Measurements from ENCODE around the gene RIN1. TPM values are rescaled to one million over a fixed set of nuclear protein-coding genes. Genes with fewer than 3 reads are reported as not detected.
"Not testable (repeated sequence)": the region's sequence is repeated elsewhere in the genome, so short reads cannot be mapped to it uniquely, and the experiment has no call there.

The RIN1 gene
- total RNA-seq, 1 experiment from 2014 or later = 15.7 TPM

DNA sequence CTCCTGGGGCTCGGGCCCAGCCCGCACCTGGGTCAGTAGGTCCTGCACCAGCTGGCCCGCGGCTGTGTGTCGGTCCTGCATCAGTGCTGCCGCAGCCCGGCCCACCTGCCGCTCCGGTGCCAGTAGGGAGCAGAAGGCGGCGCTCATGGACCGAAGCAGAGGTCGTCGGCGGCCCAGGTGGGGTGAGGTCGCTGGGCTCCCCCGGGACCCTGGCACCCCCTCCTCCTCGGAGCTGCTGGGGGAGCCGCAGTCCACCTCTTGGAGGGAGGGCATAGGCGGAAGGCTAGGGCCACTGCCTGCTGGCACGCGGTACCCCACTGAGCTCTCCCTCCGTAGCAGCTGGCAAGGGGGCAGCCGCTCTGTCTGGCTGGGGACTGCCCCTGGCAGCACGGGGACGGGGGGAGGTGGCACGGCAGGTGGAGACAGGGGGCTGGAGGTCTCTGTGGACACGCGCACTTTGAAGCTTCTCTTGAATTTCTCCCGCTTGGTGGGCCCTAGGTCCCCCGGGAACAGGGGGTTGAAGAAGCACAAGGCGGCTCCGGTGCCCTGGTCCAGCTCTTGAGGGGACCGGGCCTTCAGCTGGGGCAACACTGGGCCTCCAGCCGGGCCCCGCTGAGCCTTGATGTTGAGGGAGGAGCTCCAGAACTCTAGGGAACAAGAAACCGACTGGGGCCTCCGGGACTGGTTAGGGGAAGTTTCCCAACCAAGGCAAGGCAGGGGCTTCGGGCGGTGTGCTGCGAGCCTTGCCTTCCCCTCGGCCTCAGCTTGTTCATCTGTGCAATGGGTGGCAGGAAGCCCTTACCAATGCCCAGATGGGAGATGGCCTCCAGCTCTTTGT is 1.4 kb downstream of the RIN1 start:
- DNase-seq (ENCODE audit: low spot score) = no peak

GRCh38 chr11:66333896-66334604 is 2.2 kb downstream of the RIN1 start:
- no peak for DNase-seq (ENCODE audit: low spot score)

GRCh38 chr11:66333220-66333877 is 2.9 kb downstream of the RIN1 start:
- DNase-seq (ENCODE audit: low spot score) = no peak

DNA sequence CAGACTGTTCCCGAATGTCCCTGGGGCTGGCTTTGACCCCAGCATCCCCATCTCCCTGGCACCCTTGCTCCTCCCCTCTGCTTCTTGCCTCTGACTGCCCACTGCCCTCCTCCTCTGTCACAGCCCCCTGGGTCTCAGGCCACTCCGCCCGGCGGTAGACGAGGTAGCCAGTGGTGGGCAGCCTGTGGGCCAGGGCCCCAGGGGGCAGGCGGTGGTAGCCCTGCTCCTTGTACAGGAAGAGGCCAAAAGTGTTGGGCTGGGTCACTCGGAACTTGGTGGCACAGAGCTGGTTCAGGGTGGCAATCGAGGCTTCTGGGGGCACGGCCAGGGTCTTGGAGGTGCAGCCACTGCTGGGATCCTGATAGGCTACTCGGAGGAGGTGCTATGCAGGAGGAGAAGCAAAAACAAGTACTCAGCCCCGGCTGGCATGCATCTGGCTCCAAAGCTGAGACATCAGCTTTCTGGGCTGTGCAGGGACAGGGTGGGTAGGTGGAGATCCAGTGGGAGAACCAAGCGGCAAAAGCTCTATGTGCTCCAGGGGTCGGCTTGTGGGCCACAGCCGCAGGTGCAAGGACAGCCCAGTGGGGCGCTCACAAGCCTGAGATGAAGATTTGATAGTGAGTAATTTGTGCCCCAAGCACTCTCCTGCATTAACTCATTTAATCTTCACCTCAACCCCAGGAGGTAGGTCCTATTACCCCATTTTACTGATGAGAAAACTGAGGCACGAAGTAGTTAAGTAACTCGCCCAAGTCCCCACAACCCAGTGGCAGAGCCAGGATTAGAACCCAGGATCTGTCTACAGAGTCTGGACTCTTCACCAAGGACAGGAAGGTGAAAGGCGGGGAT is 3.6 kb downstream of the RIN1 start:
- DNase-seq (ENCODE audit: low spot score) = no peak

GRCh38 chr11:66331542-66332370 is 4.5 kb downstream of the RIN1 start:
- no peak for DNase-seq (ENCODE audit: low spot score)

DNA sequence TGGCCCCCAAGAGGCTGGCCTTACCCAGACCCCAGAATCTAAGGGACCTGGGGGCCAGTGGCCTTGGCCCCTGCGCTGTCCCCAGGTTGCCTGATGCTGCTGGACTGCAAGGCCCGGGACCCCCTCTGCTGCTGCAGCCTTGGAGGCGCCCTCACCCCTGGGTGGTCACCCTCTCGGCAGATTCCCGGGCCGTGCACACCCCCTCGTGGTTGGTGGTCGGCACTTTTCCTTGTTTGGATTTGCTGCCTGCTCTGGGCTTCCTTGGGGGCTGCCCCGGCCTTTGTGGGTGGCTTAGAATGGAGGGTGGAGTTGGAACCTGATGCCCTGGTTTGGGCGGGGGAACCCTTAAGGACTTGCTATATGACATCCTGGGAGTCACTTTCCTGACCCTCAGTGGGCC is 5.3 kb downstream of the RIN1 start:
- no peak for DNase-seq (ENCODE audit: low spot score)

DNA sequence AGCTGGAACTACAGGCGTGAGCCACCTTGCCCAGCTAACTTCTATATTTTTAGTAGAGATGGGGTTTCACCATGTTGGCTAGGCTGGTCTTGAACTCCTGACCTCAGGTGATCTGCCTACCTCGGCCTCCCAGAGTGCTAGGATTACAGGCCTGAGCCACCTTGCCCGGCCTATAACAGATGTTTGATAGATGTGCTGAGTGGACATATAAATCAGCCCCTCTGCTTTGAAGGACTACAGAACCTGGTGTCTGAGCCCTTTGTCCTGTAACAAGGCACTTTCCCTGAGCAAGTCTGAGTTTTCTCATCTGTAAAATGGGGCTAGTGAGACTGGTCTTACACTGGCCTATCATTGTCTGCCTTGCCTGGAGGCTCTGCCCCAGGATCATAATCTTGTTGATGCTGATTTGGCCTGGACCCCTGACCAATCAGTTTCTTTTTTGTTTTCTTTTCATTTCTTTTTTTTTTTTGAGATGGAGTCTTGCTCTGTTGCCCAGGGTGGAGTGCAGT is 7.0 kb downstream of the RIN1 start:
- DNase-seq (ENCODE audit: low spot score) = no peak

DNA sequence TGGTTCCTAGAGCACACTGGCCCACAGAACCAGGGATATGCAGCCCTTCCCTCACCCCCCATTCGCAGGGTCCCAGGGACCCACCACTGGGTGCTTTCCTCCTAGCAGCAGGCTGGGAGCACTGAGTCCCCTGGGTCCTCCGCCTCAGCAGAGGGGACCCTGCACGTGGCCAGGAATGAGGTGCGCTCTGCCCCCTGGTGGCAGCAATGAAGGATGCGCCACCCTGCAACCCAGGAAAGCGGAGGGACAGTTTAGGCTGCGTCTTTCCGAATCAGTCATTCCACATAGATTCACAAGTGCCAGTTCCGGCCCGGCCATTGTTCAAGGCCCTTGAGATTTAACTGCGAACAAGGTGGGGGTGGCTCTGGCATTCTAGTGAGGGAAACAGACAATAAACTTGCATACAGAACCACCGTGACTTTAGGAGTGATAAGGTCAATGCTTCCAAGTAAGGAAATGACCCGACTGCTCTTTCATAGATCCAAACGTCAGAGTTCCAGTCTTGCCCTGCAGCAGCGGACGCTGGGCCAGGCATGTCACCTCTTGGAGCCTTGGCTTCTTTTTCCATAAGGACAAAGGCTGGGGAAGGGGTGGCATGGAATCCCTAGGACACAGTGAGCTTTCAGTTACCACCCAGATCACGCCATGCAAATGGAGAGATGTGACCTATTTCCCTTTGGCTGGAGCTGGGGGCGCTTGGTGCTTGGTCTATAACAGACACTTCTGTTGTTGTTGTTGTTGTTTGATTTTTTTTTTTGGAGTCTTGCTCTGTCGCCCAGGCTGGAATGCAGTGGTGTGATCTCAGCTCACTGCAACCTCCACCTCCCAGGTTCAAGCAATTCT is 7.7 kb downstream of the RIN1 start:
- DNase-seq (ENCODE audit: low spot score) = peak; percentile 71

- no peak for DNase-seq (ENCODE audit: low spot score)
These were observed 8.3 kb downstream of the RIN1 start for GRCh38 chr11:66328031-66328301.

DNA sequence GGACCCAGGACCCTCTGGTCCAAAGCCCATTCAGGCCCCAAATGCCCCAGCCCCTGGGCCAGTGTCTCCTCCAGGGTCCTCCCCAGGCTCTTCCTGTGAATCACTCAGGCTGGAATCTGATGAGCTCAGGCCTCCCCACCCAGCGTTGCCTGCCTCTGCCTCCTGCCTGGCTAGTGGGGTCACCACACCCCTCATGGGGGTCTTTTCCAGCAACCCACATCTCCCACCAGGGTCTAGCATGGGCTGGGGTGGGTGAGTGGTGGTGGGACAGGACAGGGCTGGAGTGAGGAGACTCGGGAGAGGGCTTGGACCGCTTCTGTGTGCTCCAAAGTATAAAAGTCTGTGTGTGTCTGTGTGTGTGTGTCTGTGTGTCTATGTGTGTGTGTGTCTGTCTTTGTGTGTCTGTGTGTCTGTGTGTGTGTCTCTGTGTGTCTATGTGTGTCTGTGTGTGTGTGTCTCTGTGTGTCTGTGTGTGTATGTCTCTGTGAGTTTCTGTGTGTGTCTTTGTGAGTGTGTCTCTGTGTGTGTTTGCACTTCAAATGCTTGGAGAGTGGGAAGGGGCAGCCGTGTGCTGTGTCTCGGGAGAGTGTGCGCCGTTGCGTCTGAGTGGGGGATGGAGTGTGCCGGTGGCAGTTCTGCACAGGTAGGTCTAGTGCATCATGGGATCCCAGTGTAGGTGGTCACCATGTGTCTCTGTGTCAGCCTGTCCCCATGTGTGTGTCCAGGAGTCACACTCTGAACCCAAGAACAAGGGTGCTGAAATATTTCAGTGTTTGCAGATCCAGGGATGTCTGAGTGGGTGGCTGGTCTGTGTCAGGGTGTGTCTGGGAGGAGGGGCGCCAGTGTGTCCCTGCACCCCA is 8.8 kb downstream of the RIN1 start:
- DNase-seq (ENCODE audit: low spot score) = peak; percentile 62

DNA sequence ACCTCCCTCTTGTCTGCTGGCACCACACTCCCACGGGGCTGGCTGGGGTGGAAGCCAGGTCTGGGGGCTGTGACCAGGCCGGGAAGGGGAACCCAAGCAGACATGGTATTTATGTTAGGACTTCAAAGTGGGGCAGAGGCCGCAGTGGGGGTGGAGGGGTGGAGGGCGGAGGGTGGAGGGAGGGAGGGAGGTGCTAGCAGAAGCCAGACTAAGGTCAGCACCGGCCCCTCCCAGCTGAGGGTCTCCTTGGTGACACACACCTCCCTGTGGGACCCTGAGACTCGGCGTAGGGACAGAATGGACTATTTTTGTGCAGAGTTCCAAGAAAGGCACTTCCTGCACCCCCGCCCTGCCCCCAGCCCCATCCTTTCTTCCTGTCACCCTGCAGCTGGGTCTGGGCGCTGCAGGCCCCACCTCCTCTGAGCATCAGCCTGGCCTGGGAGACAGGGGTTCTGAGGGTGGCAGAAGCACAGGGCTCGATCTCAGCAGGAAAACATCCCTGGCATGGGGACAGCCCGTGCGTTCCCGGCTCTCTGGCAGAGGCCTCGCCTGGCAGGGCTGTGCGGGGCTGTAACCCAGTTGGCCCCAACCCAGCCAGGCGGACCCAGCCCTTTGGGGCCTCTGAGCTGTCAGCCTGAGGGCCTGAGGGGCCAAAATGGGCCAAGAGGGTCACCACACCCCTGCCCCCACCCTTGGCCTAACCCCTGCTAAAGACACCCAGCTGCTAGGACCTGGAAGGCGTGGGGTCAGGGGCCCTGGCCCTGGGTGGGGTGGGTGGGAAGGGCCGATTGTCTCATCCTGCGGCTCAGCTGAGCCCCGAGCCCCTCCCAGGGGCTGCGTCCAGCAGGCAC is 9.7 kb downstream of the RIN1 start:
- peak; percentile 67 for DNase-seq (ENCODE audit: low spot score)

DNA sequence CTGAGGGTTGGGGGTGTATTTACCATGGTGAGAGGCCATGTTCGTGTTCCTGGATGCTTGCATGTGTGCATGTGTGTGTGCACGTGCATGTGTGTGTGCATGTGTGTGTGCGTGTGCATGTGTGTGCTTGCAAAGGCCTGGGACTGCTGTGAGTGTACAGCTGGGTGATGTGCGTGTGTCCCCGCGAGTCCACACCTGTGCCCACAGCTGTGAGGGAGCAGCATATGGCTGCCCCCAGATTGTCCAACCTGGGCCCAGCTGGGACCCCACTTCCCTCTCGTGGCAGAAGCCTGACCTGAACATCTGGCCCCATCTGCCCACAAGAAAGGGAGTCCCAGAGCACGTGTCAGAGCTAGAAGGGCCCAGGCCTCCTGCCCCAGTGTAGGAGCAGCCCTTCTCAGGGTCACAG is 11.0 kb downstream of the RIN1 start:
- DNase-seq (ENCODE audit: low spot score) = no peak

- DNase-seq (ENCODE audit: low spot score) = no peak
These were observed 11.6 kb downstream of the RIN1 start for GRCh38 chr11:66324664-66325063.

DNA sequence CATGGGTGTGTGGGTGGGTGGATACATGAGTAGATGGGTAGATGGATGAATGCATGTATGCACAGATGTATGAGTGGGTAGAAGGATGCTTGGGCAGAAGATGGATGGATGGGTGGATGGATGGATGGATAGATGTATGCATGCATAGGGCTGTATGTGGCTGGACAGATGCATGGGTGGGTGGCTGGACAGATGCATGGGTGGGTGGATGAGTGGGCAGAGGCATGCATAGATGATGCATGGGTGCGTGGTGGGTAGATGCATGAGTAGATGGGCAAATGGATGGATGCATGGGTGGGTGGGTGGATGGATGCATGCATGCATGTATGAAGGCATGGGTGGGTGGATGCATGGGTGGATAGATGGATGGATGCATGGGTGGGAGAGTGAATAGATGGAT is 12.6 kb downstream of the RIN1 start:
- no peak for DNase-seq (ENCODE audit: low spot score)

DNA sequence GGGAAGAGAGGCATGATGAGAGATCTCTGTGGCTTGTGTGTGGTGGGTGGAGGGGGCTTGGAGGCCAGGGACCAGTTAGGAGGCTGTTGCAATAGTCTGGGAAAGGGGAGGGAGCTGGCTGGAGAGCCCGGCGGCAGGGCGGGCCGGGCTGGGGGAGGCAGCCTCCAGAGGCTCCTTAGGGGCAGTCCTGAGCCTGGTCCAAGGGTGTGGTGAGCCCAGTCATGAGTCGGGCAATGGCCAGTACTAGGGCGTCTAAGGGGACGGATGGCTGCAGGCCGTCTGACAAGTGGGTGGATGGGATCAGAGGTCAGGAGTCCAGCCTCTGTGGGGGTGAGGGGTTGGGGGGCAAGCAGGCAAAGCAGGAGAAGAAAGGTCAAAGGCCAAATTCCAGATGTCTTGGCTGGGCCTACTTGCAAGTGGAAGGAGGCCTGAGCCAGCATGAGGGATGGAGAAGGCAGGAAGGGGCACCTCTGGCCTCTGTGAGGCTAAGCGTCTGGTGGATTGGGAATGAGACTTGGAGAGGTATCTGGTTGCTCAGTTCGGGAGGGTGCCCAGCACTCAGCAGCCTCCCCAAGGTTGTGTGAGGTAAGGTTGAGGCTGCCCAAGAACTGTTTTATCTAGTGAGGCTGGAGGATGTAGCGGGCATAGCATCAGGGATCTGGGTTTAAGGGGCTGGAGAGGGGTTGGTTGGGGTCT is 13.4 kb downstream of the RIN1 start:
- no peak for DNase-seq (ENCODE audit: low spot score)

DNA sequence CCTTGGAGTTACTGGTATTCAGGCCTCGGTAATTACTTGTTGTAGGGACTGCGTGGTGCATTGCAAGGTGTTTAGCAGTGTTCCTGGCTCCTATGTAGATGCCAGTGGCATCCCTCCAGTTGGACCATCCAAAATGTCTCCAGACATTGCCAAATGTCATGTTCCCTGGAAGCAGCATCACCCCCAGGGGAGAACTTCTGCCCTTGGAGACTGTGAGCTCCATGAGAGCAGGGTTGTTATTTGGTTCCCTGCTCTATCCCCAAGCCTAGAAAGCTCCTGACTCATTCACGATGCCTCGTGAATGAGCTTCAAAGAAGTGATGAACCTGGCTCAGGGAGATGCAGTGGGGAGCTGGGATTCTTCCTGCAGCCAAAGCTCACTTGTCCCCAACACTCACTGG is 14.6 kb downstream of the RIN1 start:
- DNase-seq (ENCODE audit: low spot score) = no peak

DNA sequence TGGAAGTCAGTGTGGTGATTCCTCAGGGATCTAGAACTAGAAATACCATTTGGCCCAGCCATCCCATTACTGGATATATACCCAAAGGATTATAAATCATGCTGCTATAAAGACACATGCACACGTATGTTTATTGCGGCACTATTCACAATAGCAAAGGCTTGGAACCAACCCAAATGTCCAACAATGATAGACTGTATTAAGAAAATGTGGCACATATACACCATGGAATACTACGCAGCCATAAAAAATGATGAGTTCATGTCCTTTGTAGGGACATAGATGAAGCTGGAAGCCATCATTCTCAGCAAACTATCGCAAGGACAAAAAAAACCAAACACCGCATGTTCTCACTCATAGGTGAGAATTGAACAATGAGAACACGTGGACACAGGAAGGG is 15.5 kb downstream of the RIN1 start:
- not testable (repeated sequence) for DNase-seq (ENCODE audit: low spot score)
